Panc1 (cell line): ENCODE data around the gene IFI27L2. TPM values are rescaled to one million over a fixed set of nuclear protein-coding genes. Genes with fewer than 3 reads are reported as not detected.

Source experiments
- ATAC-seq: fragments of 200-7000 bp; cut with Tn5 transposase; 2 replicates; pipeline ENCODE4 v1.9.1; 2020; ENCODE audit warnings: mild to moderate bottlenecking, moderate library complexity
- BruUV-seq: library from RNA; stranded (reverse); fragments of 400-500 nt; replicated peaks from 2 replicates; lab custom pipeline; 2021; lab: Mats Ljungman, UMichigan
- CTCF ChIA-PET: fragments of 300-600 bp; sonication (Branson Sonifier 250); formaldehyde crosslinking; loops from one replicate; lab custom pipeline; 2022; ENCODE audit warnings: antibody characterized with exemption; lab: Charles Lee
- POLR2A ChIA-PET: fragments of 300-600 bp; sonication (Branson Sonifier 250); formaldehyde crosslinking; loops from one replicate; lab custom pipeline; 2022; ENCODE audit warnings: antibody characterized with exemption; lab: Charles Lee
- DNase-seq: peaks from one replicate; pipeline ENCODE4 v3.0.0-alpha.2; 2010; ENCODE audit warnings: low read depth, low spot score
- H3K27ac ChIP-seq: 2 replicates; pipeline ENCODE4 v1.5.1; 2011; ENCODE audit warnings: mild to moderate bottlenecking, low read length, inconsistent platforms
- H3K27me3 ChIP-seq: fragments of 200-500 bp; sonication (Bioruptor generic); 2 replicates; pipeline ENCODE4 v1.6.0; 2014; ENCODE audit warnings: low read length, inconsistent platforms; ENCODE audit not compliant: control insufficient read depth, insufficient read depth
- H3K36me3 ChIP-seq: fragments of 200-500 bp; sonication (Bioruptor generic); 2 replicates; pipeline ENCODE4 v1.5.1; 2014; ENCODE audit warnings: inconsistent platforms, mild to moderate bottlenecking, low read length, moderate library complexity; ENCODE audit not compliant: control insufficient read depth, insufficient read depth
- H3K4me1 ChIP-seq: 2 replicates; pipeline ENCODE4 v1.5.1; 2011; ENCODE audit warnings: inconsistent platforms, mild to moderate bottlenecking, low read length, moderate library complexity; ENCODE audit not compliant: control insufficient read depth, insufficient read depth
- H3K4me3 ChIP-seq, 2 experiments: 2 replicates each; pipeline ENCODE4 v1.5.1; 2011 to 2012; ENCODE audit warnings: low read depth in 2 of 2, low read length in 2 of 2, mild to moderate bottlenecking in 2 of 2, inconsistent platforms in 1 of 2, moderate library complexity in 1 of 2
- H3K9me3 ChIP-seq: fragments of 200-500 bp; sonication (Bioruptor generic); 2 replicates; pipeline ENCODE4 v1.5.1; 2014; ENCODE audit warnings: low read depth, mild to moderate bottlenecking, inconsistent platforms, low read length, moderate library complexity; ENCODE audit not compliant: control insufficient read depth, insufficient read depth
- POLR2AphosphoS5 ChIP-seq: IDR thresholded peaks from 2 replicates; pipeline ENCODE4 v1.6.1; 2012; ENCODE audit warnings: mild to moderate bottlenecking, low read depth, low read length, moderate library complexity
- SIN3A ChIP-seq: IDR thresholded peaks from 2 replicates; pipeline ENCODE4 v1.6.1; 2012; ENCODE audit warnings: low read depth, mild to moderate bottlenecking, low read length, moderate library complexity, borderline replicate concordance; ENCODE audit not compliant: insufficient read depth
- TCF7L2 ChIP-seq: IDR thresholded peaks from 2 replicates; pipeline ENCODE4 v1.6.1; 2011; ENCODE audit warnings: mild to moderate bottlenecking, low read depth, low read length, inconsistent platforms
- in situ Hi-C: cut with HindIII; loops from 2 replicates; pipeline ENCODE4 v1.10.0; 2016; ENCODE audit warnings: low sequenced_read_pairs, low pct_unique_long_range_greater_than_20kb
- intact Hi-C: fragments of 100-400 bp; cut with micrococcal nuclease; formaldehyde crosslinking; loops from one replicate; pipeline ENCODE4 v1.10.0; 2022; ENCODE audit not compliant: unreplicated experiment
- total RNA-seq: library from RNA; stranded (reverse); gene quantifications from one replicate; pipeline ENCODE4 v1.2.1, GENCODE V29; 2021; ENCODE audit not compliant: unreplicated experiment
- TF ChIP-seq, protein P1 (sequence below), 2 experiments: IDR thresholded peaks; 2 replicates each; pipeline ENCODE4 v1.6.1; 2011 to 2012; ENCODE audit warnings: low read depth in 2 of 2, control low read depth in 1 of 2, low read length in 1 of 2, mild to moderate bottlenecking in 1 of 2, moderate library complexity in 1 of 2; ENCODE audit not compliant: insufficient read depth in 1 of 2
- TF ChIP-seq, protein P2 (sequence below): fragments of 450-650 bp; IDR thresholded peaks from 2 replicates; pipeline ENCODE4 v1.5.1; 2017; ENCODE audit warnings: mild to moderate bottlenecking

IFI27L2 gene
- total RNA-seq, 1 experiment from 2014 or later: 13.2 TPM

DNA sequence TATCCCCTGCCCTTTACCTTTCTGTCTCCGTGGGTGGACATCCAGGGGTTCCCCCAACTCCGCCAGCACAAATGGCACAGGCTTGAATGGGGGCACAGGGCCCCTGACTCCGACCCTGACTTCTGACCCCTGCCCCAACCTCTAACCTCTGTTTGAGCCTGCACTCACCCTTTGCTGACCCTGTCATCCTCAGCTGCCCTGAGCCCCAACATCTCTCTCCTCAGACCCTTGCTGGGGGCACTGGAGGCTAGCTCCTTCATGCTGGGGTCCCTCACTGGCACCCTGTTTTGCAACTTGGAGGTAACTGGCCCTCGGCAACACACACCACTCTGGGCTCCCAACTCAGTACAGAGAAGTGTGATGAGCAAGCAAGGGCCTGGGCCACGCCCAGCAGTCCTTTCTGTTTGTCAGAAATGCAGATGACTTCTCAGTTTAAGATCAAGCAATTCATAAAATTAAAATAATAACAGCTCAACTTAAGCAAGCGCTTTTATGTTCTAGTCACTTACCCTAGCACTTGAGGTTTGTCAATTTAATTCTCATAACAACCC lies 16.8 kb downstream of the IFI27L2 start:
- intact Hi-C loops (no loop called here), in situ Hi-C loops (no loop called here)
- TF ChIP-seq TCF7L2: no peak
- TF ChIP-seq, protein P1, sequence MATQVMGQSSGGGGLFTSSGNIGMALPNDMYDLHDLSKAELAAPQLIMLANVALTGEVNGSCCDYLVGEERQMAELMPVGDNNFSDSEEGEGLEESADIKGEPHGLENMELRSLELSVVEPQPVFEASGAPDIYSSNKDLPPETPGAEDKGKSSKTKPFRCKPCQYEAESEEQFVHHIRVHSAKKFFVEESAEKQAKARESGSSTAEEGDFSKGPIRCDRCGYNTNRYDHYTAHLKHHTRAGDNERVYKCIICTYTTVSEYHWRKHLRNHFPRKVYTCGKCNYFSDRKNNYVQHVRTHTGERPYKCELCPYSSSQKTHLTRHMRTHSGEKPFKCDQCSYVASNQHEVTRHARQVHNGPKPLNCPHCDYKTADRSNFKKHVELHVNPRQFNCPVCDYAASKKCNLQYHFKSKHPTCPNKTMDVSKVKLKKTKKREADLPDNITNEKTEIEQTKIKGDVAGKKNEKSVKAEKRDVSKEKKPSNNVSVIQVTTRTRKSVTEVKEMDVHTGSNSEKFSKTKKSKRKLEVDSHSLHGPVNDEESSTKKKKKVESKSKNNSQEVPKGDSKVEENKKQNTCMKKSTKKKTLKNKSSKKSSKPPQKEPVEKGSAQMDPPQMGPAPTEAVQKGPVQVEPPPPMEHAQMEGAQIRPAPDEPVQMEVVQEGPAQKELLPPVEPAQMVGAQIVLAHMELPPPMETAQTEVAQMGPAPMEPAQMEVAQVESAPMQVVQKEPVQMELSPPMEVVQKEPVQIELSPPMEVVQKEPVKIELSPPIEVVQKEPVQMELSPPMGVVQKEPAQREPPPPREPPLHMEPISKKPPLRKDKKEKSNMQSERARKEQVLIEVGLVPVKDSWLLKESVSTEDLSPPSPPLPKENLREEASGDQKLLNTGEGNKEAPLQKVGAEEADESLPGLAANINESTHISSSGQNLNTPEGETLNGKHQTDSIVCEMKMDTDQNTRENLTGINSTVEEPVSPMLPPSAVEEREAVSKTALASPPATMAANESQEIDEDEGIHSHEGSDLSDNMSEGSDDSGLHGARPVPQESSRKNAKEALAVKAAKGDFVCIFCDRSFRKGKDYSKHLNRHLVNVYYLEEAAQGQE (IDR thresholded peaks at IDR 0.05; ENCODE audit: insufficient read depth in 1 of 2, low read depth in 2 of 2, low read length in 1 of 2): no peak
- no peak for TF ChIP-seq SIN3A
- TF ChIP-seq, protein P2, sequence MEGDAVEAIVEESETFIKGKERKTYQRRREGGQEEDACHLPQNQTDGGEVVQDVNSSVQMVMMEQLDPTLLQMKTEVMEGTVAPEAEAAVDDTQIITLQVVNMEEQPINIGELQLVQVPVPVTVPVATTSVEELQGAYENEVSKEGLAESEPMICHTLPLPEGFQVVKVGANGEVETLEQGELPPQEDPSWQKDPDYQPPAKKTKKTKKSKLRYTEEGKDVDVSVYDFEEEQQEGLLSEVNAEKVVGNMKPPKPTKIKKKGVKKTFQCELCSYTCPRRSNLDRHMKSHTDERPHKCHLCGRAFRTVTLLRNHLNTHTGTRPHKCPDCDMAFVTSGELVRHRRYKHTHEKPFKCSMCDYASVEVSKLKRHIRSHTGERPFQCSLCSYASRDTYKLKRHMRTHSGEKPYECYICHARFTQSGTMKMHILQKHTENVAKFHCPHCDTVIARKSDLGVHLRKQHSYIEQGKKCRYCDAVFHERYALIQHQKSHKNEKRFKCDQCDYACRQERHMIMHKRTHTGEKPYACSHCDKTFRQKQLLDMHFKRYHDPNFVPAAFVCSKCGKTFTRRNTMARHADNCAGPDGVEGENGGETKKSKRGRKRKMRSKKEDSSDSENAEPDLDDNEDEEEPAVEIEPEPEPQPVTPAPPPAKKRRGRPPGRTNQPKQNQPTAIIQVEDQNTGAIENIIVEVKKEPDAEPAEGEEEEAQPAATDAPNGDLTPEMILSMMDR: no peak
- no peak for TF ChIP-seq POLR2AphosphoS5
- Histone ChIP-seq H3K27ac (no peak overlapping the region), H3K4me1 (no peaks in the 10 kb centered on the region), H3K4me3 (no peak overlapping the region), H3K27me3 (no peaks in the 10 kb centered on the region), H3K9me3 (no peaks in the 10 kb centered on the region), H3K36me3 (no peaks in the 10 kb centered on the region; the same call in 1 of the 2 replicates)
- CTCF ChIA-PET: no interaction called here
- POLR2A ChIA-PET: no interaction called here
- BruUV-seq: no TSS peak
- ATAC-seq (no peak), DNase-seq (no peak)

DNA sequence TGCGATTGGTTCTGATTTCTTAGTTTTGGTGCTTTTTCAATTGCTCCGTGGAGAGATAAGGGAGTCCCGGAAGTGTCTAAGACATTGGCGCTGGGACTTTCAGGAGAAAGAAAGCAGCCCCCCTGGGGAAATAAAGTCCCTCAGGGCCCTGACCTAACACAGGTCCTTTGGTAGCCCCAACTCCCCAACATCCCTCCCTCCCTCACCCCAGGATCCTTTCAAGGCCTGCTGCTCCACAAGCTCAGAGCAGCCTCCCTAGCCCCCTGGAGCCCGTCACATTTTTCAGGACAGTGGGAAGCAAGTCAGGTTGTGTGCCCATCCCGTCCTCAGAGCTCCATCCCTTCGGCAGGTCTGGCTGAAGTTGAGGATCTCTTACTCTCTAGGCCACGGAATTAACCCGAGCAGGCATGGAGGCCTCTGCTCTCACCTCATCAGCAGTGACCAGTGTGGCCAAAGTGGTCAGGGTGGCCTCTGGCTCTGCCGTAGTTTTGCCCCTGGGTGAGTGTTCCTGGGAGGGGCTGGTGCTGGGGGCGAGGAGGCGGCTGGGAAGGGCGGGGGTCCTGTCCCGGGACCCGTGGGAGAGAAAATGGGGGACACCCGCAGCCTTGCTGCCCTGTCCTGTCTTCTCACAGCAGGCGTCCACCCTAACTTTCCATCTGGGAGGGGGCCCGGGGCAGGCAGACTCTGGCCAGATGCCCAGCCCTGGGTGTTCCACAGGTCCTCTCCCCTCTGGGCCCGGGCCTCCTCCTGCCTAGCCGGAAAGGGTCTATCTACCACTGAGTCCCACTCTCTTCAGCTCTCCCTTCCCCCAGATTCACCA lies 17.9 kb downstream of the IFI27L2 start:
- DNase-seq: no peak
- BruUV-seq: no TSS peak
- in situ Hi-C loops: no loop called here
- ATAC-seq: no peak
- no peaks in the 10 kb centered on the region for H3K4me1 ChIP-seq
- no peak overlapping the region for H3K4me3 ChIP-seq
- H3K27ac ChIP-seq: no peak overlapping the region
- ChIA-PET CTCF (no interaction called here), POLR2A (no interaction called here)
- no peaks in the 10 kb centered on the region for H3K9me3 ChIP-seq
- no peaks in the 10 kb centered on the region for H3K27me3 ChIP-seq
- TF ChIP-seq TCF7L2 (no peak), POLR2AphosphoS5 (no peak), SIN3A (no peak)
- TF ChIP-seq, protein P2: no peak
- TF ChIP-seq, protein P1 (IDR thresholded peaks at IDR 0.05; ENCODE audit: insufficient read depth in 1 of 2, low read depth in 2 of 2, low read length in 1 of 2): no peak
- intact Hi-C loops: no loop called here
- no peaks in the 10 kb centered on the region; the same call in 1 of the 2 replicates for H3K36me3 ChIP-seq
